H1 (cell line): ENCODE data around the gene CX3CL1. TPM values are rescaled to one million over a fixed set of nuclear protein-coding genes. Genes with fewer than 3 reads are reported as not detected.

Source experiments
- ASH2L ChIP-seq: fragments of 200-600, 300-600 bp; sonication (generic); IDR thresholded peaks from one replicate; pipeline ENCODE4 v1.7.1; 2017; ENCODE audit warnings: low read length
- CEBPB ChIP-seq: IDR thresholded peaks from 2 replicates; pipeline ENCODE4 v1.6.1; 2012; ENCODE audit warnings: low read depth, low read length
- CHD1 ChIP-seq: IDR thresholded peaks from 2 replicates; pipeline ENCODE4 v1.6.1; 2012; ENCODE audit warnings: low read depth, low read length, improper control_type of control experiment
- PHF8 ChIP-seq: fragments of 200-600 bp; sonication (generic); conservative IDR thresholded peaks from 2 replicates; pipeline ENCODE4 v1.7.1; 2012; ENCODE audit warnings: low read depth, mild to moderate bottlenecking, inconsistent platforms, low read length, moderate library complexity
- RAD21 ChIP-seq, 2 experiments: IDR thresholded peaks in 1 of 2; conservative IDR thresholded peaks in 1 of 2; 2 replicates each; pipeline ENCODE4 v1.6.1; 2011; ENCODE audit warnings: low read depth in 2 of 2, low read length in 2 of 2, improper control_type of control experiment in 1 of 2, inconsistent platforms in 1 of 2, mild to moderate bottlenecking in 1 of 2, moderate library complexity in 1 of 2
- SP4 ChIP-seq: IDR thresholded peaks from 2 replicates; pipeline ENCODE4 v1.6.1; 2012; ENCODE audit warnings: low read length, inconsistent platforms
- TAF1 ChIP-seq: IDR thresholded peaks from 2 replicates; pipeline ENCODE4 v1.6.1; 2011; ENCODE audit warnings: mild to moderate bottlenecking, low read depth, low read length
- polyA plus RNA-seq, 7 experiments: library from polyadenylated mRNA; depleted of rRNA in 3 of 7; stranded (reverse) in 5 of 7; unstranded in 2 of 7; fragments of >200 nt in 5 of 7; fragments of 200-250 nt in 2 of 7; gene quantifications; 1 replicate in 5 of 7; 2 replicates in 1 of 7; 4 replicates in 1 of 7; pipeline versions ENCODE4 v1.2.1 to v1.2.3, GENCODE V29; 2011 to 2013; ENCODE audit warnings: missing spikeins in 2 of 7, mixed read lengths in 2 of 7
- total RNA-seq: library from RNA; stranded (reverse); fragmentation: NEBNext Ultra II Directional; extraction: Animal tissue kit (Norgen Biotek cat#: 25700); gene quantifications from 2 replicates; pipeline ENCODE4 v1.2.1, GENCODE V29; 2021

CX3CL1 gene
- total and polyA plus RNA-seq, 2 of the 8 experiments (the other 6 are each of a cell fraction or from before 2014, with no cell fraction given) = 1.4 to 3.0 TPM

DNA sequence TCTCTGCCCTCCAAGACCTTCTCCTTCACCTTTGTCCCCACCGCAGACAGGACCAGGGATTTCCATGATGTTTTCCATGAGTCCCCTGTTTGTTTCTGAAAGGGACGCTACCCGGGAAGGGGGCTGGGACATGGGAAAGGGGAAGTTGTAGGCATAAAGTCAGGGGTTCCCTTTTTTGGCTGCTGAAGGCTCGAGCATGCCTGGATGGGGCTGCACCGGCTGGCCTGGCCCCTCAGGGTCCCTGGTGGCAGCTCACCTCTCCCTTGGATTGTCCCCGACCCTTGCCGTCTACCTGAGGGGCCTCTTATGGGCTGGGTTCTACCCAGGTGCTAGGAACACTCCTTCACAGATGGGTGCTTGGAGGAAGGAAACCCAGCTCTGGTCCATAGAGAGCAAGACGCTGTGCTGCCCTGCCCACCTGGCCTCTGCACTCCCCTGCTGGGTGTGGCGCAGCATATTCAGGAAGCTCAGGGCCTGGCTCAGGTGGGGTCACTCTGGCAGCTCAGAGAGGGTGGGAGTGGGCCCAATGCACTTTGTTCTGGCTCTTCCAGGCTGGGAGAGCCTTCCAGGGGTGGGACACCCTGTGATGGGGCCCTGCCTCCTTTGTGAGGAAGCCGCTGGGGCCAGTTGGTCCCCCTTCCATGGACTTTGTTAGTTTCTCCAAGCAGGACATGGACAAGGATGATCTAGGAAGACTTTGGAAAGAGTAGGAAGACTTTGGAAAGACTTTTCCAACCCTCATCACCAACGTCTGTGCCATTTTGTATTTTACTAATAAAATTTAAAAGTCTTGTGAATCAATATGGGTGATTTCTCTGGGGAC is 12.2 kb downstream of the CX3CL1 start (continued):
- TF ChIP-seq SP4 (no peak), CHD1 (no peak), RAD21 (IDR thresholded peaks at IDR 0.05 in 1 of 2, conservative IDR thresholded peaks at IDR 0.05 in 1 of 2; ENCODE audit: low read depth in 2 of 2, low read length in 2 of 2) (no peak), CEBPB (no peak), ASH2L (no peak), PHF8 (no peak), TAF1 (no peak)
- TF ChIP-seq, all 59 proteins: peak for 0
